ENCODE measurements around the gene CDKN1C. TPM values are rescaled to one million over a fixed set of nuclear protein-coding genes. Genes with fewer than 3 reads are reported as not detected.

The CDKN1C gene
- total RNA-seq, 4 donors from 2014 or later, result 27.1 to 52.7 (median 31.4) TPM

DNA sequence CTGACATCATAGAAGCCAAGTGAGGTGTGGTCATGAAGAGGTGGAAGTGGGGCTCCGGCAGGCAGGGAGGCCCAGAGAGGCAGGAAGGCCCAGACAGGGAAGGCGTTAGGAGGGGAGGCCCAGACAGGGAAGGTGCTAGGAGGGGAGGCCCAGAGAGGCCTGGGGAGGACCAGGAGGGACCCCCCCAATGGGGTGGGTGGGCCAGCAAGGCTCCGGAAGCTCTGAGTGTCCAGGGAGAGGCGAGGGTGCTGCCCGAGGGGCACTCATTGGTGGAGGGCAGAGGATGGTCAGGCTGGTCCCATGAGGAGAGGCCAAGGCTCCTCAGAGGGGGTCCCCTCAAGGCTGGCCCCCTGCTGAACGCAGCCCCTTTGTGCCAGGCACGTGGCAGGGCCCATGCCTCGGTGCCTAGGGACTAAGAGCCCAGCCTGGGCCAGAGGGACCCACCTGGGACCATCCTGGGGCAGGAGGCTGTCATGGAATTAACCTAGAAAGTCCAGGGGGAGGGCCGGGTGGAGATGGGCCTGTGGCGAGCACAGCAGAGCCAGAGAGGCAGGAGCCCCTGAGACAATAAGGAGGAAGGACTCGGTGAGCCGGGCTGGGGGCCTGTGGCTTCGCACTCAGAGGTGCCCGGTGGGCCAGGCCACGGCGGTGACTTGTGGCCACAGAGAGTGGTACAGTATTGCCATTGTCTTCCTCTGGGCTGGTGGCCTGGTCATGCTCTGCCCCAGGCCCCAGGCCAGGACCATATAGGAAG, 31.5 kb upstream of the CDKN1C start:
- TF ChIP-seq, protein P1, sequence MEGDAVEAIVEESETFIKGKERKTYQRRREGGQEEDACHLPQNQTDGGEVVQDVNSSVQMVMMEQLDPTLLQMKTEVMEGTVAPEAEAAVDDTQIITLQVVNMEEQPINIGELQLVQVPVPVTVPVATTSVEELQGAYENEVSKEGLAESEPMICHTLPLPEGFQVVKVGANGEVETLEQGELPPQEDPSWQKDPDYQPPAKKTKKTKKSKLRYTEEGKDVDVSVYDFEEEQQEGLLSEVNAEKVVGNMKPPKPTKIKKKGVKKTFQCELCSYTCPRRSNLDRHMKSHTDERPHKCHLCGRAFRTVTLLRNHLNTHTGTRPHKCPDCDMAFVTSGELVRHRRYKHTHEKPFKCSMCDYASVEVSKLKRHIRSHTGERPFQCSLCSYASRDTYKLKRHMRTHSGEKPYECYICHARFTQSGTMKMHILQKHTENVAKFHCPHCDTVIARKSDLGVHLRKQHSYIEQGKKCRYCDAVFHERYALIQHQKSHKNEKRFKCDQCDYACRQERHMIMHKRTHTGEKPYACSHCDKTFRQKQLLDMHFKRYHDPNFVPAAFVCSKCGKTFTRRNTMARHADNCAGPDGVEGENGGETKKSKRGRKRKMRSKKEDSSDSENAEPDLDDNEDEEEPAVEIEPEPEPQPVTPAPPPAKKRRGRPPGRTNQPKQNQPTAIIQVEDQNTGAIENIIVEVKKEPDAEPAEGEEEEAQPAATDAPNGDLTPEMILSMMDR (IDR thresholded peaks at IDR 0.05), result no peak
- TF ChIP-seq POLR2A (IDR thresholded peaks at IDR 0.05), result no peak
- intact Hi-C loops (cut with DNase I; ENCODE audit: low total_unique reads), result no loop called here
- WGBS, 2 donors, result 86 to 96% methylated on average over 16 of the region's 16 CpGs
- no peak for DNase-seq (ENCODE audit: low spot score in 2 of 2)
- no peak overlapping the region for H3K4me3 ChIP-seq (ENCODE audit: low read depth, poor library complexity, severe bottlenecking)

DNA sequence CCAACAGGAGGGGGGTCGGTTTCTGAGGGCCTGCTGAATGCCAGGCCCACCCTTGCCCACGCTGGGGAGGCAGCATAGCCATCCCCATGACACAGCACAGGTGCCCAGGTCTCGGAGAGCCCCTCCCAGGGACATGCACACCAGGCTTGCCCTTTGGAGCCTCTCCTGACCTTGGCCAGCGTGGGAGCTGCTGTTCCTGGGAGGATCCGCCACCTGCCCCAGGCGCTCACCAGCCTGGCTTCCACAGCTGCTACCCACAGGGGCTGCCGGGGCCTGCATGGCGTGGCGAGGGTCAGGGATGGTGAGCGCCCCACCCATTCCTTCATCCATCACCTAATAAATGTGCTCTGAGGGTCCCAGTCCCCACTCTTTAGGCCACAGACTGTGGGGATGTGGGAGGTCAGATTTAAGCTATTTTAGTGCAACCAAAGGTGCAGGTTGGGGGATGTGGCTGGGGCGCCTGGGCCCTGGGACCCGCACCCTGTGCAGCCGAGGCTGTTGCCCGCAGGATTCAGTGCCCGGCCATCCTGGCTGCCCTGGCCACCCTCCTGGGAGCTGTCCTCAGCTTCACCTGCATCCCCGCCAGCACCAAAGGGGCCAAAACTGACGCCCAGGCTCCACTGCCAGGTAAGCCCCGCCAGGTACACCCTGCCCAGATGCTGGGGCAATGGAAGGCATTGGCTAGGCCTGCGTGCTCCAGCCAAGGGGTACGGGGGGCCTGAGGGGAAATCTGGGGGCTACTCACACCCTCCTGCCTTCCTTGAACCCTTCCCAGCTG, 30.7 kb upstream of the CDKN1C start:
- TF ChIP-seq POLR2A (IDR thresholded peaks at IDR 0.05), result no peak
- TF ChIP-seq, protein P1 (IDR thresholded peaks at IDR 0.05), result no peak
- DNase-seq (ENCODE audit: low spot score in 2 of 2), result no peak
- intact Hi-C loops (cut with DNase I; ENCODE audit: low total_unique reads), result no loop called here
- 83 to 91% methylated on average over 16 to 17 of the region's 20 CpGs for WGBS, 2 donors
- no peak overlapping the region for H3K4me3 ChIP-seq (ENCODE audit: low read depth, poor library complexity, severe bottlenecking)

DNA sequence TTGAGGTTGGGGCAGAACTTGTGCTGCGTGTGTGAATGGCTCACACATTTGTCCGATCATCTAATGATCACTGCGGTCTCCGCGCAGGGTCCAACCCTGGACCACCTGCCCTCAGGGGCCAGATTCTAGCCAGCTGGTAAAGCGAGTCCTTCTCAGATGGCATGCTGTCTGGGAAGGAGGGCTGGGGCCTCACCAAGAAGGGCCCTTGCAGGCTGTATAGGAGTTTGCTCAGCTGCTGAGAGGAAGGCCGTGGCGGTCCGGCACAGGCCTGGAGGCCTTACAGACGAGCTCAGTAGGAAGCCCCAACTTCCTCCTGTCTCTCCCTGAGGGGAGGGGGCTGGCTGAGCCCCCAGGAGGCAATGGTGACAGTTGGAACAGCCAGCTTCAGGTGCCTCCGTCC, 29.9 kb upstream of the CDKN1C start:
- intact Hi-C loops (cut with DNase I; ENCODE audit: low total_unique reads), result no loop called here
- no peak for TF ChIP-seq POLR2A (IDR thresholded peaks at IDR 0.05)
- TF ChIP-seq, protein P1 (IDR thresholded peaks at IDR 0.05), result no peak
- WGBS, 2 donors, result 90 to 92% methylated on average over 8 to 10 of the region's 11 CpGs
- no peak overlapping the region for H3K4me3 ChIP-seq (ENCODE audit: low read depth, poor library complexity, severe bottlenecking)
- DNase-seq (ENCODE audit: low spot score in 2 of 2), result no peak

DNA sequence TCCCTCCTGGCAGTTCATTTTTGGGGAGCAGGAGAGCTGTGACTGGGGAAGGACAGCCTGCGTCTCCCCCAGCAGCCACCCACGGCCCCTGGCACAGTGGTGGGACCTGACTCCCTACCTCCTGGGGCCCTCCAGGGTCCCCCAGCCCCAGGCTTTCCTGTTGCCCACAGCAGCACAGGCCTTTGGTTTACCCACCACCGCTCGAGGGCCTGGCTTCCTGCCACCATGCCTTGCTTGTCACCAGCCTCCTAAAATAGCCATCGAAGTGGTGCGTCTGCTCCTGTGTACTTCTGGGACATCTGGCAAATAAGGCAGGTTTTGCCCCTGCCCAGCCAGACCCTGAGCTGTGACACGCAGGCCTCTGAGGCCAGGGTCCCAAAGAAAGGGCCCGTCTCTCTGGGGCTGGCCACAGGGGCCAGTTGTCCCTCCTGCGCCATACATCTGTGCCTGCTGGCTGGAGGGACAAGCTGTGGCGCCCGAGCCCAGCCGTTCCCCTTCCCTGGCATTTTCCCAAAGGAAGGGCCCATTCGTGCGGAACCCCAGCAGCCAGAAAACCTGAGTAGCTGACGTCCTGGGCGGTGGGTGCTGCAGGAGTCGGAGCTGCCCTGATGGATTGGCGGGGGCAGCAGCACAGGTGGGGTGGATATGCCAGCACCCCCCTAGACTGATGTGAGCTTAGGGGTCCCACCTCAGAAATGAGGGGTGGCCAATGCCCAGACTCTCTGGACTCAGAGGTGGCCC, 29.1 kb upstream of the CDKN1C start:
- 82 to 83% methylated on average over 16 to 18 of the region's 18 CpGs for WGBS, 2 donors
- no peak for TF ChIP-seq POLR2A (IDR thresholded peaks at IDR 0.05)
- TF ChIP-seq, protein P1 (IDR thresholded peaks at IDR 0.05), result no peak
- intact Hi-C loops (cut with DNase I; ENCODE audit: low total_unique reads), result no loop called here
- H3K4me3 ChIP-seq (ENCODE audit: low read depth, poor library complexity, severe bottlenecking), result no peak overlapping the region
- no peak for DNase-seq (ENCODE audit: low spot score in 2 of 2)

GRCh38 chr11:2913776-2914175, 28.2 kb upstream of the CDKN1C start:
- TF ChIP-seq POLR2A (IDR thresholded peaks at IDR 0.05), result no peak
- TF ChIP-seq, protein P1 (IDR thresholded peaks at IDR 0.05), result no peak
- intact Hi-C loops (cut with DNase I; ENCODE audit: low total_unique reads), result no loop called here
- DNase-seq (ENCODE audit: low spot score in 2 of 2), result no peak
- WGBS, 2 donors, result 50 to 80% methylated on average over 8 to 9 of the region's 9 CpGs
- H3K4me3 ChIP-seq (ENCODE audit: low read depth, poor library complexity, severe bottlenecking), result no peak overlapping the region
